ENCODE data around the gene TRMT112. TPM values are rescaled to one million over a fixed set of nuclear protein-coding genes. Genes with fewer than 3 reads are reported as not detected.

The TRMT112 gene
- total and polyA plus RNA-seq, 10 of the 15 experiments (the other 5 are each of a cell fraction or from before 2014, with no cell fraction given) = 212 to 455 (median 308) TPM

GRCh38 chr11:64305075-64305690 lies 12.2 kb downstream of the TRMT112 start, which contains the start of gene ESRRA (continued):
- TF ChIP-seq, protein P1, sequence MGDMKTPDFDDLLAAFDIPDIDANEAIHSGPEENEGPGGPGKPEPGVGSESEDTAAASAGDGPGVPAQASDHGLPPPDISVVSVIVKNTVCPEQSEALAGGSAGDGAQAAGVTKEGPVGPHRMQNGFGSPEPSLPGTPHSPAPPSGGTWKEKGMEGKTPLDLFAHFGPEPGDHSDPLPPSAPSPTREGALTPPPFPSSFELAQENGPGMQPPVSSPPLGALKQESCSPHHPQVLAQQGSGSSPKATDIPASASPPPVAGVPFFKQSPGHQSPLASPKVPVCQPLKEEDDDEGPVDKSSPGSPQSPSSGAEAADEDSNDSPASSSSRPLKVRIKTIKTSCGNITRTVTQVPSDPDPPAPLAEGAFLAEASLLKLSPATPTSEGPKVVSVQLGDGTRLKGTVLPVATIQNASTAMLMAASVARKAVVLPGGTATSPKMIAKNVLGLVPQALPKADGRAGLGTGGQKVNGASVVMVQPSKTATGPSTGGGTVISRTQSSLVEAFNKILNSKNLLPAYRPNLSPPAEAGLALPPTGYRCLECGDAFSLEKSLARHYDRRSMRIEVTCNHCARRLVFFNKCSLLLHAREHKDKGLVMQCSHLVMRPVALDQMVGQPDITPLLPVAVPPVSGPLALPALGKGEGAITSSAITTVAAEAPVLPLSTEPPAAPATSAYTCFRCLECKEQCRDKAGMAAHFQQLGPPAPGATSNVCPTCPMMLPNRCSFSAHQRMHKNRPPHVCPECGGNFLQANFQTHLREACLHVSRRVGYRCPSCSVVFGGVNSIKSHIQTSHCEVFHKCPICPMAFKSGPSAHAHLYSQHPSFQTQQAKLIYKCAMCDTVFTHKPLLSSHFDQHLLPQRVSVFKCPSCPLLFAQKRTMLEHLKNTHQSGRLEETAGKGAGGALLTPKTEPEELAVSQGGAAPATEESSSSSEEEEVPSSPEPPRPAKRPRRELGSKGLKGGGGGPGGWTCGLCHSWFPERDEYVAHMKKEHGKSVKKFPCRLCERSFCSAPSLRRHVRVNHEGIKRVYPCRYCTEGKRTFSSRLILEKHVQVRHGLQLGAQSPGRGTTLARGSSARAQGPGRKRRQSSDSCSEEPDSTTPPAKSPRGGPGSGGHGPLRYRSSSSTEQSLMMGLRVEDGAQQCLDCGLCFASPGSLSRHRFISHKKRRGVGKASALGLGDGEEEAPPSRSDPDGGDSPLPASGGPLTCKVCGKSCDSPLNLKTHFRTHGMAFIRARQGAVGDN (IDR thresholded peaks at IDR 0.05) = no peak
- TF ChIP-seq E4F1 (IDR thresholded peaks at IDR 0.05; ENCODE audit: borderline replicate concordance, partially characterized antibody) (no peak), MYC (IDR thresholded peaks at IDR 0.05; ENCODE audit: insufficient read depth, insufficient read length, insufficient replicate concordance, low read length, severe bottlenecking) (no peak), SREBF2 (IDR thresholded peaks at IDR 0.05; ENCODE audit: low read length) (no peak), ZZZ3 (IDR thresholded peaks at IDR 0.05; ENCODE audit: control insufficient read depth, insufficient read length, low read depth) (no peak), ZNF207 (IDR thresholded peaks at IDR 0.05; ENCODE audit: borderline replicate concordance) (no peak), PAX8 (IDR thresholded peaks at IDR 0.05) (no peak), BHLHE40 (IDR thresholded peaks at IDR 0.05; ENCODE audit: borderline replicate concordance in 1 of 2, low read depth in 2 of 2, low read length in 1 of 2) (peak; percentile 28 to 65; a peak in 2 of 4 replicates), CHD2 (IDR thresholded peaks at IDR 0.05; ENCODE audit: borderline replicate concordance, low read depth, low read length) (no peak), HDAC2 (IDR thresholded peaks at IDR 0.05) (no peak), USF1 (IDR thresholded peaks at IDR 0.05; ENCODE audit: borderline replicate concordance, extremely low read length, insufficient read depth, low read depth, low read length) (no peak), PML (IDR thresholded peaks at IDR 0.05; ENCODE audit: low read length) (no peak), MTA2 (IDR thresholded peaks at IDR 0.05; ENCODE audit: low read depth) (no peak), CHD4 (IDR thresholded peaks at IDR 0.05) (no peak), CREB1 (IDR thresholded peaks at IDR 0.05; ENCODE audit: low read depth) (peak; percentile 64), EZH2 (IDR thresholded peaks at IDR 0.05; ENCODE audit: borderline replicate concordance, control insufficient read depth, low read depth, low read length) (no peak), ZNF274 (IDR thresholded peaks at IDR 0.05; ENCODE audit: insufficient read depth, insufficient read length) (no peak), NRF1 (conservative IDR thresholded peaks at IDR 0.05; ENCODE audit: low read depth, low read length) (peak; percentile 92), YBX1 (IDR thresholded peaks at IDR 0.05) (no peak), NR2C1 (IDR thresholded peaks at IDR 0.05) (peak; percentile 9; the same call in 1 of the 2 replicates), ZNF217 (IDR thresholded peaks at IDR 0.05) (no peak), HDAC6 (IDR thresholded peaks at IDR 0.05; ENCODE audit: unreplicated experiment) (no peak)
- TF ChIP-seq, protein P2, sequence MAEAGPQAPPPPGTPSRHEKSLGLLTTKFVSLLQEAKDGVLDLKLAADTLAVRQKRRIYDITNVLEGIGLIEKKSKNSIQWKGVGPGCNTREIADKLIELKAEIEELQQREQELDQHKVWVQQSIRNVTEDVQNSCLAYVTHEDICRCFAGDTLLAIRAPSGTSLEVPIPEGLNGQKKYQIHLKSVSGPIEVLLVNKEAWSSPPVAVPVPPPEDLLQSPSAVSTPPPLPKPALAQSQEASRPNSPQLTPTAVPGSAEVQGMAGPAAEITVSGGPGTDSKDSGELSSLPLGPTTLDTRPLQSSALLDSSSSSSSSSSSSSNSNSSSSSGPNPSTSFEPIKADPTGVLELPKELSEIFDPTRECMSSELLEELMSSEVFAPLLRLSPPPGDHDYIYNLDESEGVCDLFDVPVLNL (IDR thresholded peaks at IDR 0.05; ENCODE audit: low read depth, low read length) = peak; percentile 44; the same call in 1 of the 2 replicates

Measured in GM12878 (cell line).